Iris pigment epithelial cell (primary cell): Measurements from ENCODE around the gene SOX9.
"Not testable (repeated sequence)": the region's sequence is repeated elsewhere in the genome, so short reads cannot be mapped to it uniquely, and the experiment has no call there.

Experiments used
- DNase-seq: peaks from one replicate; pipeline ENCODE4 v3.0.0-alpha.2; 2011; ENCODE audit warnings: low read depth

Gene SOX9

DNA sequence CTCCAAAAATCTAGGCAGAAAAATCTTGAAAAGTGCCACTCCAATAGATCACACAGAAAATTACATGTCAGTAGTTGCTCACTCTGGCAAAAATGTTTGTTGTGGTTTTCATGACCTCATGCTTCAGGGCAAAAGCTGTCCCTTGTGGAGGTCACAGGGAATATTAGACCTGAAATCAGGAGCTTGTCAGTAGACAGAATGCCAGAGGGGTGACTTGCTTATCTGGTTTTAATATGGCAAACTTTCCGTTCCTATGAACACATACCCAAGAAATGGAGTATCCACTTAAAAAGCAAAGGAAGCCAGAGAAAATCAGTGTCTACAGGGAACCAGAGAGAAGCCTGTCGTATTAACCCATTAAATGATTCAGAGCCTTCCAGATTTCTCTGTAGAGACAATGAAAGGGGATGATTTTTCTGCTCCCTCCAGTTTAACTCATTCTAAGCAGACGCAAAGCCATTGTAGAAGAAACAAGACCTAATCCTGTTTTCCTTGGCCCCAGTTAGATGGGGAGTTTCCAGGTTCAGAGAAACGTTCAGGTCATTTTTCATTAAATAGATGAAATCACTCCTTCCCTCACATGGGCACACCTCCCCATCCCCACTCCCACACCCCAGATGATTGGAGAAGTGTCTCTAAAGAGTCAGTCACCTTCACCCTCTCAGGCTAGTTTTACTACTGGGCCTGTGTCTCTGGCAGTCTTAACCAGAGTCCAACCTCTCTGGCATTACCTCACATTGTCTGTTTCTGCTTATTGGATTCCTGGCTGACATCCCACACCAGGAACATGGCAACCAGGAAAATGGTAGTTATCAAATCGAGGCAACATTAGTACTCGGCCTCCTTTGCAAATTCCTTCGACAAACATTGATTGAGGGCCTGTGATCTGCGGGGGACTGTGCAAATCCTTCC, 6.0 kb downstream of the SOX9 start:
- DNase-seq = peak; percentile 64

DNA sequence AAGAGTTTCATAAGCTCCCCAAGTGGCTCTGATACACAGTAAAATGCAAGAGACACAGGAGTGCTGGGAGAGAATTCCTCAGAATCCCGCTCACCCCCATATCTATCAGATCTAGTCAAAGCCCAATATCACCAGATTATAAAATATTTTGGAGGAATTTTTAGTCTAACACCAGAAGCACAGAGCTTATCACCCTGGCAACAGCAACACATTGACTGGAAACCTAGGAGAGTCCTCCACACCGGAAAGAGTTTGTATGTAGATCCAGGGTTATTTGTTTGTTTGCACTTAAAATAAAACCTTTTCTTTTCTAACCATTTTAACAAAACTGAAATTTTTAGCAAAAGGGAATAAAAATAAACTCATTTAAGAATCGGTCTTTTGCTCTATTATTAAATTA, 7.2 kb downstream of the SOX9 start:
- DNase-seq = no peak

GRCh38 chr17:72134608-72135394, 14.0 kb downstream of the SOX9 start:
- DNase-seq = peak; percentile 67

DNA sequence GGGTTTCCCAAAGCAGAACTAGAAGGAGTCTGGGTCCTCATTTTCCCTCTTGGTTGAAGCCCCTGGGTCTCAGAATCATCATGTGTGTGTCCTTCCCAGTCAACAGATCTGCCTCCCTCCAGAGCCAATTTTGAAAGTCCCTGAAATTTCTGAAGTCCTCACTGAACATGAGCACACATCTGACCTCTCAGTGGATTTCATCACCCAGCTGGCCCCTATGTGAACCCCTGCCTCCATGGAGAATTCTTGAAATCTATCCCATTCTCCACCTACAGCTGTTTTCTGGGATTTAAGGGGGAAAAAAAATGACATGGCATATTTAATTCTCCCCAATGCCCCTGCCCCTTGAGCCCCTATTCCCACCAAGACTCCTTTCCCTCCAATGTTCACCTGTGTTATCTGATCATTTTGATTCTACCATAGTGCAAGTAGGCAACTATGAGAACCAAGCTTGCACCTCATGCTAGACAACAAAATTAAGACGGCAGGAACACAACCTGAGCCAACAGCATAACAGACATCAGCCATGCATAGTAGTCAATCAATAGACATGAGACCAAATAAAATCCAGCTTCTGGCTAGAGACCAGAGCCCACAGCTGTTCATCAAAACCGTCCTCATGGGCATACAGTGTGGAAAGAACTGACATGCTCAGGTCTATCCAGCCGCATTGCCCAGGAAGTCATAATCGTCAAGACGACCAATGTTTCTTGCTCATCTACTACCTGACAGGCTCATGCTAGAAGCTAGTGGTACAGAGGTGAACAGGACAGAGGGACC, 14.9 kb downstream of the SOX9 start:
- DNase-seq = peak; percentile 47

DNA sequence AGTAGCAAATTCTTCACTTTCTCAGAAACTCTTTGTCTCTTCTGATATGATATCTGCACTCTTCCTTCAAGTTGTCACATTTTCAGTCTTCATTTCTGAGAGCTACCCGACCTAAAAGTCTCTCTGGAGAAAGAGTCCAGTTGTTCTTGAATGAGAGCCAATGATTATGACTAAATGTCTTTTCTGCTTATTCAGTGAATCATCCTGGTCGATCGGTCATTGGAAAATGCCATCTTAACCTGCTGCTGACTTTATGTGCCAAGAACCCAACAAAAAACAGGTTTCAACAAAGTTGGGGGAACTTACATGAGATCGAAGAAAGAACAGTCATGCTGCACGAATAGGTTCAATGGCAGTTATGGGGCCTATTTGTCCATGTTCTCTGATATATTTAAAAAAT, 15.9 kb downstream of the SOX9 start:
- DNase-seq = peak; percentile 70

GRCh38 chr17:72137161-72137560, 16.3 kb downstream of the SOX9 start:
- no peak for DNase-seq

- peak; percentile 74 for DNase-seq
These were observed 18.4 kb downstream of the SOX9 start for GRCh38 chr17:72139212-72139611.

DNA sequence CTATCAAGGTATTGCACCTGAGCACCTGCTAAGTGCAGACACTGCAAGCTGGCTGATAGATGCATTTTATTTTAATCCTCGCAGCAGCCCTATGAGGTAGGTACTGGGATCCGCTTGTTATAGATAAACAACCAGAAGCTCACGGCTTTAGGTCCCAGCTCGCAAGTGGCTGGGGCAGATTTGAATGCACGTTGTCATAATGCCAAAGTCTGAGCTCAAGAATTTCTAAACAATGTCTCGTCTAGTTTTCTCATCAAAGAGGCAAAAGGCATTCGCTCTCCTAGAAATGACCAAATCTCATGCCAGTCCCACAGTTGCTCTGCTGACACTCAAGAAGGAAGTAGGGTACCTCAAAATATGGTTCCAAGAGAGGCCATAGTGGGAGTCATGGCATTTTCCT, 20.5 kb downstream of the SOX9 start:
- DNase-seq = no peak

DNA sequence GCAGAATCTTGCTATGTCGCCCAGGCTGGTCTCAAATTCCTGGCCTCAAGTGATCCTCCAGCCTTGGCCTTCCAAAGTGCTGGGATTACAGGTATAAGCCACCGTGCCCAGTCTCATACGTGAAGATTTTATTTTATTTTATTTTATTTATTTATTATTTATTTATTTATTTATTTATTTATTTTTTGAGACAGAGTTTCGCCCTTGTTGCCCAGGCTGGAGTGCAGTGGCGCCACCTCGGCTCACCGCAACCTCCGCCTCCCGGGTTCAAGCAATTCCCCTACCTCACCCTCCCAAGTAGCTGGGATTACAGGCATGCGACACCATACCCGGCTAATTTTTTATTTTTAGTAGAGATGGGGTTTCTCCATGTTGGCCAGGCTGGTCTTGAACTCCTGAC, 21.3 kb downstream of the SOX9 start:
- DNase-seq = not testable (repeated sequence)

GRCh38 chr17:72142614-72143013, 21.8 kb downstream of the SOX9 start:
- no peak for DNase-seq

DNA sequence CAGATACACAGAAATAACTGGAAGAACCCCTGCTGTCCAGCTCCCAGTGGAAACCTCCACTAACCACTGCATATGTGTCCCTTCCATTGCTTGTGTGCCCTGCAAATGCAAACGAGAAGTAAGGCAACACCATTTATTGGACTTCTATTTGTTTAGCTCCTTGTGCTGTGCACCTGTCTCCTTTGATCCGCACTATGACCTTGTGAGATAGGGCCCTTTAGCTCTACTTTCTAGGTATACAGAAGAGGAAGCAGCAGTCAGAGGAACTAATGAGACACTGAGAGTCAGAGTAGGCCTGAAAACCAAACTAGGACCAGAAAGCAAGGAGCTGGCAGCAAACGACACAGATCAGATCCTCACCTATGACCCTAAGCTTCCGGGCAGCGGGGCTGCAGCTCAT, 22.4 kb downstream of the SOX9 start:
- DNase-seq = no peak

GRCh38 chr17:72144101-72144500, 23.3 kb downstream of the SOX9 start:
- DNase-seq = no peak

DNA sequence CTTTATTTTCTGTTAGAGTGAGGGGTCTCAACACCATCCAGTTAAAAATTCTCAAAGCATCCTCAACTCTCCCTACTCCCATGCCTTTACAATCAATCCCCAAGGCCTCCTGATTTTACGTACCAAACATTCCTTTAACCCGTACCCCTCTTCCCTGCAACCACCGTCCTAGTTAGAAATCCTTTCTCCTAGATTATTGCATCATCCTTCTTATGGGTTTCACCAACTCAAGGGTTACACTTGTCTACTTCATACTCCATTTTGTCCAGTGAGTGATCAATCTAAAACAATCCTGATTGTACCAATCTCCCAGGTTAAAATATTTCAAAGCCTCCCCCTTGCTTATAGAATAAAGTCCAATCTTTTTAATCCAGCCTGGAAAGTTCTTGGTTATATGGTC, 24.7 kb downstream of the SOX9 start:
- no peak for DNase-seq

DNA sequence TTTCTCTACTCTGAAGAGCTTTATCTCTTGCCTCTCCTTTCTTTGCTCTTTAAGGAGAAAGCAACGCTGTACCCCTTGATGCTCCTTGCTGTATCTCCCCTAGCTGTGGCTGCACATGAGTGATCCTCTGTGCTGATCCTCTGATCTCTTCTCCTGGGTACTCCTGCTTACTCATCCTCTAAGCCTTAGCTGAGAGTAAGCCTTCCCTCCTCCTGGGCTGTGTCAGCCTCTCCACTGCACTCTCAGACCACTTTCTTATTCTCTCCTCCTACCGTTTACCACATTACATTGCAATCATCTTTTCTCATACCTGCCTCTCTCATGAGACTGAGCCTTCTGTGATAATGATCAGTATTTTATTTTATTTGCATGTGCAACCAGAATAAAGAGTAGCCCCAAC, 25.1 kb downstream of the SOX9 start:
- DNase-seq = peak; percentile 27

DNA sequence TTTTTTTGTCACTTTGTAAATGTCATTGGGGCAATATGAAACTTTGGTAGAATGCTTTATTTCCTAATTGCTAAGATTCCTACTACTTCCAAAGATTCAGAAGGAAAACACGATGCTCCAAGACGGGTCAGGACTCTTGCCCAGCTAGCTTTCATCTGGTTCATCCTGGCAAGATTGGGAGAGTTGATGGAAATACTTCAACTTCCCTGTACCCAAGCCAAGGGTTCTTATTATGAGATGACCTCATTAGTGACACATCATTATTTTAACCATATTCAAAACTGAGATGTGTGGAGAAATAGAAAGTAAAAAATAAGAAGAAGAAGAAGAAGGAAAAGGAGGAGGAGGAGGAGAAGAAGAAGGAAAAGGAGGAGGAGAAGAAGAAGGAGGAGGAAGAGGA, 25.6 kb downstream of the SOX9 start:
- DNase-seq = no peak

GRCh38 chr17:72150632-72151460, 30.0 kb downstream of the SOX9 start:
- DNase-seq = no peak

DNA sequence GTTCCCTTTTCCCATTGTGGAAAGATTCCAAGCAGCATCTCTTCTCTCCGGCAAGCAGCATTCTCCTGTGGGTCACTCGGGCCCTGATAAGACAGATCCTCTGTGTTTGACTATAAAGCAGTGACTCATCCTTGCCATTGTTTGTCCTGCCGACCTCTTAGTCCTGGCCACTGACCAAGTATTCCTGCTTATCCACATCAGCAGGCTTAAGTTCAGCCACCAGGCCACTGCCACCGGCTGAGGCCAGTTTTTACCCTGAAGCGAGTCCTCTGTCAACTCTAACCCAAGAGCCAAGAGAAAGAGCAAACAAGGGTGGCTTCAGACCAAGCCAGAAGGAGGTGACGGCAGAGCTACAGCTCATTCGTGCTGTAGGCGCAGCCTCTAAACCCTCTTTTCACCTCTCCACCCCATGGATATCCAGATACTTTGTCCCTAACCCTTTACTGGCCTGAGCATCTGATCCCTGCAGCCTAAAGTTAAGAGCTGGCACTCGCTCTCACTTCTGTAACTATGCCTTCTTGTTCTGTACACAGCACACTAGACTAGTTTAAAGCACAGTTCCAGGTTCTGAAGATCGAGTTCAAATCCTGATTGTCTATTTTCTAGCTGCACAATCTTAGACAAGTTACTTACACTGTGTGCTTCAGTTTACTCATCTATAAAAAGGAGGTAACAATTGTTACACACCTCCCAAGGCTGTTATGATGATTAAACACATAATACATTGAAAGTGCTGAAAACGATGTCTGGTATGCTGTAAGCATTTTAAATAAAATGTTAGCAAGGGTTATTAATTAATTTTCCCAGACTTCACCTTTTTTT, 31.0 kb downstream of the SOX9 start:
- peak; percentile 59 for DNase-seq

- no peak for DNase-seq
These were observed 31.6 kb downstream of the SOX9 start for GRCh38 chr17:72152387-72152929.

DNA sequence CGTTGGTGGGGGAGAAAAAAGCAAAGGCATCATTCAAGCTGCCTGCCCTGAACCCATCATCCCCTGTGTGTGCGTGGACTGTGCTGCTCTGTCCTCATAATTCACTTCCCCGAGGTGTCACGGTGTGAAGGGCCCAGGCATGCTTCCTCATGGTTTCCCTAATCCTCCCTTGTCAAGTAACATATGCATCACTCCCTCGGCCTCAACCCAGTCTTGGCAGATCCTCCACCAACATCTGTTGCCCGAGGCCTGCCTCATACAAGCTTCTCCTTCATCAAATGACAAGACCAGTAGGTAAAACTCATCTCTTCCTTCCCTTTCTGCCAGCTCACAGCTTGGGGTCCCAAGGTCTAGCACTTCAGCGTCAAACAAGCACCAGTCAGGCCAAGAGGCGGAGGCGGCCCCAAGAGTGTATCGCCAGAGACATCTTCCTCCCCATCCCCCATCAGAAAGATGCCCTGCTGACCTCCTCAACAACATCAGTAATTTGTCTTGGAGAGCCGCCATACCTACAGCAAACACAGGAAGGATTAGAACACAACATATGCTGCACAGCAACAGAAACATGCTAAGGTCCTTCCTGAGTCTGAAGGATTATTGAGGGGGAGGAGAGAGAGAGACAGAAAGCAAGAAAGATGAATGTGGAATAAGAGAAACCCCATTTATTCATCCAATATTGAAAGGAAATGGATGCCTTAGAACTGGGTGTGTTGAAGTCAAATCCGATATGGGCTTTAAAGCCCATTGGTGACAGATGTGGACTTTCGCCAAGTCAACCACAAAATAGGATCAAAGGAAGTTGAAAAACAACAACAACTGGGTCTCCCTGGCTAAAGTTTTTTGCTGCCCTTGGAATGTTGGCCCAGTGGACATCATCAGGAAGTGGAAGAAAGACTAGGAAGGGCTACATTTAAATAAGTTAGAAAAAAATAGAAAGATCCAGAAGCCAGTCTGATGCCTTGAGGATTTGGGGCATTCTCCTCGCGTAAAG, 38.4 kb downstream of the SOX9 start:
- no peak for DNase-seq
